Activated CD8-positive, alpha-beta memory T cell treated with anti-CD3 and anti-CD28 coated beads, Interleukin-2, amount 50 U/mL, for 1 hour (primary cell): ENCODE measurements around the gene EPO.
"Not testable (repeated sequence)": the region's sequence is repeated elsewhere in the genome, so short reads cannot be mapped to it uniquely, and the experiment has no call there.

Source experiments
- DNase-seq: peaks from one replicate; pipeline ENCODE4 v3.0.0-alpha.2; 2020; ENCODE audit errors: extremely low read depth

Gene EPO

DNA sequence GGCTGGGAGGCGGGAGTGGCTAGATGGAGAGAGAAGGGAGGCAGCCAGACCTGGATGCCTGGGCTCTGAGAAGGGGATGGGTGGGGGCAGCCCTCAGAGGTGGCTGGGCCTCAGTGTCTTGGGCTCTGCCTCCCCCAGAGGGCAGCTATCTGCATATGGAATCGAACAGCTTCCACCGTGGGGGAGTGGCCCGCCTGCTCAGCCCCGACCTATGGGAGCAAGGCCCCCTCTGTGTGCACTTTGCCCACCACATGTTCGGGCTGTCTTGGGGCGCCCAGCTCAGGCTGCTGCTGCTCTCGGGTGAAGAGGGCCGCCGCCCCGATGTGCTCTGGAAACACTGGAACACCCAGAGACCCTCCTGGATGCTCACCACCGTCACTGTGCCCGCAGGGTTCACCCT lies 16.4 kb downstream of the EPO start:
- no peak for DNase-seq

DNA sequence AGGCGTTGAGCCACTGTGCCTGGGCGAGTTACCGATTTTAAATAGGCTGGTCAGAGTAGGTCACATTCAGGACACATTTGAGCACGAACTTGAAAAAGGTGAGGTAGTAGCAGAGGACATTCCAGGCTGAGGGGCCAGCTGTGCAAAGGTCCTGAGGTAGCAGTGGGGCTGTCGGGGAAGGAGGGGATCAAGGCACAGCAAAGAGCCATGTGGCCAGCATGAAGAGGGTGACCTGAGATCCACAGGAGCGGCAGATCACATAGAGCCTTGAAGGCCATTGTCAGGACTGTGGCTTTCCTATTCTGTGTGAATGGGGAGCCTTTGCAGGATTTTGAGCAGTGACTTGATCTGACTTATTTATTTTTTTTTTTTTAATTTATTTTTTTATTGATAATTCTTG lies 19.7 kb downstream of the EPO start:
- DNase-seq: no peak

DNA sequence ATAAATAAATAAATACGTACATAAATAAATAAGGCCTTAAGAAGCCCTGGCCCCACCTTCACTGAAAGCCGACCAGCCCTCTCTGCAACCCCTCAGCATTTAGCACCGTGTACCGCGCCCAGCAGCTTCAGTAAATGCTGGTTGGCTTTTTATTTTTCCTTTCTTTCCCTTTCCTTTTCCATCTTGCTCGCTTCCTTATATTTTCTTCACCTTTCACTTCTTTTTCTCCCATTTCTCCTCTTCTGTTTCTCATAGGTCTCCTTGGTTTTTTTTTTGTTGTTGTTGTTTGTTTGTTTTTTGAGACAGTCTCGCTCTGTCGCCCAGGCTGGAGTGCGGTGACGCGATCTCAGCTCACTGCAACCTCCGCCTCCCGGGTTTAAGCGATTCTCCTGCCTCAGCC lies 24.3 kb downstream of the EPO start:
- DNase-seq: no peak

DNA sequence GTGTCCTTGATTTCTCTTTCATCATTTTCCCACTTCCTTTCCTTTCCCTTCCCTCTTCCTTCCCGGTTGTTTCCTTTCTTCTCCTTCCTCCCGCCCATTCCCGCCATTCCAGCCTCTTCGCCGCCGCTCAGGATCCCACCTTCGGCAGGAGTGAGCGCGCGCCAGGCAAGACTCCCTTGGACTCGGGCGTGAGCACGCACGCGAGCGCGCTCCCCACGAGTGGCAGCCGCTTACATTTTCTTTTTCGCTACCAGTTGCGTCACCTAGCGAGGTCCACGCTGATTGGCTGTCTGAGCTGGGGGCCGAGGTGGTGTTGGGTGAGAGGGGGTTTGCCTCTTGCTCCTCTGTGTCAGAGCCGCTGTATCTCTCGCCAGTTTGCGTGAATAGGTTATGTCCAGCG lies 24.9 kb downstream of the EPO start:
- DNase-seq: no peak

DNA sequence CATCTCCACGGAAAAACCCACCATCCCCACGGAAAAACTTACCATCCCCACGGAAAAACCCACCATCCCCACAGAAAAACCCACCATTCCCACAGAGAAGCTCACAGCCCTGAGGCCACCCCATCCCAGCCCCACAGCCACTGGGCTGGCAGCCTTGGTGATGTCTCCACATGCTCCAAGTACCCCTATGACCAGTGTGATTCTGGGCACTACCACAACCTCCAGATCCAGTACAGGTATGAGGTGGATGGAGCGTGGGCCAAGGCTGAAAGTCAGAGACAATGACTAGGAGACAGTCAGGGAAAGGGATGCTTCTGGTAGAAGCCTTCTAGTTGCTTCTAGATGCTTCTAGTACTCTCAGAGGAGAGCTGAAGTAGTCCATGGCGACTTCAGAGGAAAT lies 32.7 kb downstream of the EPO start:
- no peak for DNase-seq

GRCh38 chr7:100753750-100754149 lies 33.5 kb downstream of the EPO start:
- DNase-seq: no peak

- DNase-seq: no peak
Observed at GRCh38 chr7:100759357-100760171, 39.3 kb downstream of the EPO start.

DNA sequence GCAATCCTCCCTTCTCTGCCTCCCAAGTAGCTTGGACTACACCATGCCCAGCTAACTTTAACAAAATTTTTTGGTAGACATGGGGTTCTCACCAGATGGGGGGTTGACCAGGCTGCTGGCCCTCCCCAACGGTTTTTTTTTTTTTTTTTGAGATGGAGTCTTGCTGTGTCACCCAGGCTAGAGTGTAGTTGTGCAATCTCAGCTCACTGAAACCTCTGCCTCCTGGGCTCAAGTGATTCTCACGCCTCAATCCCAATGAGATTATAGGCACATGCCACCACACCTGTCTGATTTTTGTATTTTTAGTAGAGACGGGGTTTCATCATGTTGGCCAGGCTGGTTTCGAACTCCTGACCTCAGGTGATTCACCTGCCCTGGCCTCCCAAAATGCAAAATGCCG lies 42.6 kb downstream of the EPO start:
- DNase-seq: not testable (repeated sequence)

DNA sequence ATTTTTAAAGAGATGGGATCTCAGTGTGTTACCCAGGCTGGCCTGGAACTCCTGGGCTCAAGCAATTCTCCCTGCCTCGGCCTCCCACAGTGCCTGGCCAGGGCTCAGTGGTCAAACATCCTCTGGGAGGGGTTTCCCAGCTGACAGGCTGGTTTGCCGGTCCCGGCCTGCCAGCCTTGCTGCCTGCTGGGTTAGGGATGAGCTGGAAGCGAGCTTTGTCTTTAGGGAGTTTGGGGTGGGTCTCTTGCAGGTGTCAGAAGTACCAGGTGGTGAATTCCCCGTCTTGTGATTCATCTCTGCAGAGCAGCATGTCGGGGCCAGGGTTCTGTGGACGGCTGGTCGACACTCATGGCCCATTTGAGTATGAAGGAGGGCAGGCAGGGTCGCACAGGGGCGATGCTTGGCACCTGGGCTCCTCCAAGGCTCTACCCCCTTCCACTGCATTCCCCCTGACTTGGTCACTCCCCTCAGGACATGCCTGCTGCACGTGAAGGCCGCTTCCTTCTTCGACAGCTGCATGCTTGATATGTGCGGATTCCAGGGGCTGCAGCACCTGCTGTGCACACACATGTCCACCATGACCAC lies 43.4 kb downstream of the EPO start:
- DNase-seq: no peak

- no peak for DNase-seq
Observed at GRCh38 chr7:100764841-100765240, 44.6 kb downstream of the EPO start.

DNA sequence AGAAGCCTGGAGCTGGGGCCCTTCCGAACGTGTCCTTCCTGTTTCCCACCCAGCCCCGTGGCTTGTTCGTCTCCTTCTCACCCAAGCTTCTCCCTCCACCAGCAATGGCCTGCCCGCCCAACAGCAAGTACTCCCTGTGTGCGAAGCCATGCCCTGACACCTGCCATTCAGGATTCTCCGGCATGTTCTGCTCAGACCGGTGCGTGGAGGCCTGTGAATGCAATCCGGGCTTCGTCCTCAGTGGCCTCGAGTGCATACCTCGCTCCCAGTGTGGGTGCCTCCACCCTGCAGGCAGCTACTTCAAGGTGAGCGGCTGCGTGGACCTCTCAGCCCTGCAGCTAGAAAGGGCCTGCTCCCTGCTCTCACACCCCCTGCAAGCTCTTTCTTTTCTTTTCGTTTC lies 45.0 kb downstream of the EPO start:
- DNase-seq: no peak

GRCh38 chr7:100768784-100769183 lies 48.5 kb downstream of the EPO start:
- DNase-seq: no peak
